ENCODE data around the gene NFU1. TPM values are rescaled to one million over a fixed set of nuclear protein-coding genes. Genes with fewer than 3 reads are reported as not detected.

NFU1 gene
- total and polyA plus RNA-seq, 5 donors from 2014 or later = 21.3 to 99.3 (median 77.5) TPM

- no peak for ATAC-seq (ENCODE audit: low read depth in 2 of 2)
- Histone ChIP-seq H3K27ac (ENCODE audit: insufficient read depth, low read length, poor library complexity, severe bottlenecking) (no peak overlapping the region), H3K36me3 (ENCODE audit: control insufficient read depth, insufficient read depth, low read length) (peaks cover 55% of the 10 kb centered on the region), H3K27me3 (ENCODE audit: control insufficient read depth, insufficient read depth, low read length) (no peaks in the 10 kb centered on the region), H3K4me3 (ENCODE audit: low read depth, low read length) (no peak overlapping the region), H3K9me3 (ENCODE audit: control insufficient read depth in 2 of 2, low read length in 2 of 2) (no peaks in the 10 kb centered on the region), H3K4me1 (ENCODE audit: control insufficient read depth, insufficient read depth, low read length, poor library complexity, severe bottlenecking) (no peaks in the 10 kb centered on the region)
- Mint-ChIP-seq H3K27me3 (no peaks in the 10 kb centered on the region), H3K36me3 (peaks cover 39% of the 10 kb centered on the region), H3K27ac (peak overlapping the region in 1 of 3 donors; percentile 39), H3K9me3 (peaks cover 0 to 1% (median 0%) of the 10 kb centered on the region in 7 donors), H3K4me3 (no peak overlapping the region), H3K4me1 (peaks cover 11 to 25% (median 19%) of the 10 kb centered on the region in 4 donors)
- no peak for DNase-seq
These were observed 34.6 kb upstream of the NFU1 start for GRCh38 chr2:69471793-69472192.

- H3K9me3 ChIP-seq (ENCODE audit: control insufficient read depth in 2 of 2, low read length in 2 of 2) = no peaks in the 10 kb centered on the region
- no peak overlapping the region for H3K4me3 ChIP-seq (ENCODE audit: low read depth, low read length)
- DNase-seq (no peak), ATAC-seq (ENCODE audit: low read depth in 2 of 2) (no peak)
- H3K36me3 ChIP-seq (ENCODE audit: control insufficient read depth, insufficient read depth, low read length) = peaks cover 60% of the 10 kb centered on the region
- H3K27ac Mint-ChIP-seq = peak overlapping the region in 1 of 3 donors; percentile 26
- no peak overlapping the region for H3K27ac ChIP-seq (ENCODE audit: insufficient read depth, low read length, poor library complexity, severe bottlenecking)
- no peak overlapping the region for H3K4me3 Mint-ChIP-seq
- H3K27me3 Mint-ChIP-seq = no peaks in the 10 kb centered on the region
- H3K36me3 Mint-ChIP-seq = peaks cover 42% of the 10 kb centered on the region
- H3K4me1 Mint-ChIP-seq = peaks cover 3 to 23% (median 12%) of the 10 kb centered on the region in 4 donors
- H3K27me3 ChIP-seq (ENCODE audit: control insufficient read depth, insufficient read depth, low read length) = no peaks in the 10 kb centered on the region
- H3K4me1 ChIP-seq (ENCODE audit: control insufficient read depth, insufficient read depth, low read length, poor library complexity, severe bottlenecking) = no peaks in the 10 kb centered on the region
- H3K9me3 Mint-ChIP-seq = peaks cover 0 to 1% (median 0%) of the 10 kb centered on the region in 7 donors
These were observed 33.7 kb upstream of the NFU1 start for GRCh38 chr2:69470911-69471310.

- Histone ChIP-seq H3K36me3 (ENCODE audit: control insufficient read depth, insufficient read depth, low read length) (peaks cover 60% of the 10 kb centered on the region), H3K4me1 (ENCODE audit: control insufficient read depth, insufficient read depth, low read length, poor library complexity, severe bottlenecking) (no peaks in the 10 kb centered on the region), H3K27me3 (ENCODE audit: control insufficient read depth, insufficient read depth, low read length) (no peaks in the 10 kb centered on the region), H3K4me3 (ENCODE audit: low read depth, low read length) (no peak overlapping the region), H3K9me3 (ENCODE audit: control insufficient read depth in 2 of 2, low read length in 2 of 2) (no peaks in the 10 kb centered on the region), H3K27ac (ENCODE audit: insufficient read depth, low read length, poor library complexity, severe bottlenecking) (no peak overlapping the region)
- ATAC-seq (ENCODE audit: low read depth in 2 of 2) (no peak), DNase-seq (no peak)
- Mint-ChIP-seq H3K27ac (no peak overlapping the region), H3K9me3 (peaks cover 0 to 1% (median 0%) of the 10 kb centered on the region in 7 donors), H3K4me3 (no peak overlapping the region), H3K4me1 (peaks cover 0 to 16% (median 6%) of the 10 kb centered on the region in 4 donors), H3K36me3 (peaks cover 42% of the 10 kb centered on the region), H3K27me3 (no peaks in the 10 kb centered on the region)
These were observed 32.5 kb upstream of the NFU1 start for GRCh38 chr2:69469784-69470183.

- no peak overlapping the region for H3K4me3 Mint-ChIP-seq
- Histone ChIP-seq H3K4me1 (ENCODE audit: control insufficient read depth, insufficient read depth, low read length, poor library complexity, severe bottlenecking) (no peaks in the 10 kb centered on the region), H3K27me3 (ENCODE audit: control insufficient read depth, insufficient read depth, low read length) (no peaks in the 10 kb centered on the region), H3K36me3 (ENCODE audit: control insufficient read depth, insufficient read depth, low read length) (peaks cover 62% of the 10 kb centered on the region), H3K9me3 (ENCODE audit: control insufficient read depth in 2 of 2, low read length in 2 of 2) (no peaks in the 10 kb centered on the region), H3K4me3 (ENCODE audit: low read depth, low read length) (no peak overlapping the region), H3K27ac (ENCODE audit: insufficient read depth, low read length, poor library complexity, severe bottlenecking) (no peak overlapping the region)
- DNase-seq = no peak
- no peak for ATAC-seq (ENCODE audit: low read depth in 2 of 2)
- peaks cover 0 to 1% (median 0%) of the 10 kb centered on the region in 7 donors for H3K9me3 Mint-ChIP-seq
- peaks cover 44% of the 10 kb centered on the region for H3K36me3 Mint-ChIP-seq
- peaks cover 0 to 16% (median 6%) of the 10 kb centered on the region in 4 donors for H3K4me1 Mint-ChIP-seq
- no peaks in the 10 kb centered on the region for H3K27me3 Mint-ChIP-seq
- no peak overlapping the region for H3K27ac Mint-ChIP-seq
These were observed 32.1 kb upstream of the NFU1 start for GRCh38 chr2:69469375-69469774.

GRCh38 chr2:69466728-69467127 lies 29.5 kb upstream of the NFU1 start:
- H3K4me3 ChIP-seq (ENCODE audit: low read depth, low read length) = no peak overlapping the region
- peaks cover 0 to 2% (median 0%) of the 10 kb centered on the region in 7 donors for H3K9me3 Mint-ChIP-seq
- no peaks in the 10 kb centered on the region for H3K4me1 ChIP-seq (ENCODE audit: control insufficient read depth, insufficient read depth, low read length, poor library complexity, severe bottlenecking)
- no peak overlapping the region for H3K27ac ChIP-seq (ENCODE audit: insufficient read depth, low read length, poor library complexity, severe bottlenecking)
- peaks cover 2 to 10% (median 7%) of the 10 kb centered on the region in 4 donors for H3K4me1 Mint-ChIP-seq
- no peaks in the 10 kb centered on the region for H3K27me3 Mint-ChIP-seq
- H3K4me3 Mint-ChIP-seq = peak overlapping the region in 1 of 4 donors; percentile 44
- peaks cover 50% of the 10 kb centered on the region for H3K36me3 Mint-ChIP-seq
- peaks cover 50% of the 10 kb centered on the region for H3K36me3 ChIP-seq (ENCODE audit: control insufficient read depth, insufficient read depth, low read length)
- DNase-seq (no peak), ATAC-seq (ENCODE audit: low read depth in 2 of 2) (no peak)
- no peaks in the 10 kb centered on the region for H3K9me3 ChIP-seq (ENCODE audit: control insufficient read depth in 2 of 2, low read length in 2 of 2)
- peak overlapping the region in 1 of 3 donors; percentile 66 for H3K27ac Mint-ChIP-seq
- H3K27me3 ChIP-seq (ENCODE audit: control insufficient read depth, insufficient read depth, low read length) = no peaks in the 10 kb centered on the region

- Mint-ChIP-seq H3K4me3 (no peak overlapping the region), H3K27ac (peak overlapping the region in 2 of 3 donors; percentile 53 to 72), H3K9me3 (peaks cover 0 to 2% (median 0%) of the 10 kb centered on the region in 7 donors), H3K4me1 (peaks cover 2 to 14% (median 11%) of the 10 kb centered on the region in 4 donors), H3K36me3 (peaks cover 51% of the 10 kb centered on the region), H3K27me3 (no peaks in the 10 kb centered on the region)
- ATAC-seq (ENCODE audit: low read depth in 2 of 2) (no peak), DNase-seq (no peak)
- H3K27ac ChIP-seq (ENCODE audit: insufficient read depth, low read length, poor library complexity, severe bottlenecking) = no peak overlapping the region
- no peaks in the 10 kb centered on the region for H3K4me1 ChIP-seq (ENCODE audit: control insufficient read depth, insufficient read depth, low read length, poor library complexity, severe bottlenecking)
- peaks cover 47% of the 10 kb centered on the region for H3K36me3 ChIP-seq (ENCODE audit: control insufficient read depth, insufficient read depth, low read length)
- no peaks in the 10 kb centered on the region for H3K9me3 ChIP-seq (ENCODE audit: control insufficient read depth in 2 of 2, low read length in 2 of 2)
- H3K4me3 ChIP-seq (ENCODE audit: low read depth, low read length) = no peak overlapping the region
- H3K27me3 ChIP-seq (ENCODE audit: control insufficient read depth, insufficient read depth, low read length) = no peaks in the 10 kb centered on the region
These were observed 28.6 kb upstream of the NFU1 start for GRCh38 chr2:69465513-69466456.

GRCh38 chr2:69464575-69464974 lies 27.3 kb upstream of the NFU1 start:
- DNase-seq (no peak), ATAC-seq (ENCODE audit: low read depth in 2 of 2) (no peak)
- Histone ChIP-seq H3K9me3 (ENCODE audit: control insufficient read depth in 2 of 2, low read length in 2 of 2) (no peaks in the 10 kb centered on the region), H3K36me3 (ENCODE audit: control insufficient read depth, insufficient read depth, low read length) (peaks cover 43% of the 10 kb centered on the region), H3K4me1 (ENCODE audit: control insufficient read depth, insufficient read depth, low read length, poor library complexity, severe bottlenecking) (no peaks in the 10 kb centered on the region), H3K4me3 (ENCODE audit: low read depth, low read length) (no peak overlapping the region), H3K27me3 (ENCODE audit: control insufficient read depth, insufficient read depth, low read length) (no peaks in the 10 kb centered on the region), H3K27ac (ENCODE audit: insufficient read depth, low read length, poor library complexity, severe bottlenecking) (no peak overlapping the region)
- H3K36me3 Mint-ChIP-seq = peaks cover 47% of the 10 kb centered on the region
- peak overlapping the region in 2 of 3 donors; percentile 20 to 75 for H3K27ac Mint-ChIP-seq
- peaks cover 2 to 14% (median 13%) of the 10 kb centered on the region in 4 donors for H3K4me1 Mint-ChIP-seq
- no peaks in the 10 kb centered on the region for H3K27me3 Mint-ChIP-seq
- peaks cover 0 to 3% (median 0%) of the 10 kb centered on the region in 7 donors for H3K9me3 Mint-ChIP-seq
- no peak overlapping the region for H3K4me3 Mint-ChIP-seq

All from CD4-positive, CD25-positive, alpha-beta regulatory T cell (primary cell).